Heart left ventricle (tissue), 16 donors: ENCODE data around the gene CFTR. TPM values are rescaled to one million over a fixed set of nuclear protein-coding genes. Genes with fewer than 3 reads are reported as not detected.
A peak's percentile ranks its signal among the peaks of the same experiment; 100 is the strongest.

Experiments
- ATAC-seq, 4 donors: fragments of 200-7000 bp; cut with Tn5 transposase; one replicate each; pipeline ENCODE4 v1.9.1; 2020 to 2022; ENCODE audit warnings: moderate library complexity in 4 of 4, mild to moderate bottlenecking in 3 of 4, moderate number of reproducible peaks in 1 of 4
- DNase-seq, 5 donors: peaks; one replicate each; pipeline ENCODE4 v3.0.0-alpha.2; 2020
- H3K27ac ChIP-seq, 12 donors: fragments of 200-600 bp; sonication (generic) in 4 of 12; one replicate each; pipeline versions ENCODE4 v1.5.0 to v1.8.0; 2016 to 2022; ENCODE audit warnings: mild to moderate bottlenecking in 2 of 12
- H3K27me3 ChIP-seq, 9 donors: fragments of 200-600 bp; sonication (generic) in 2 of 9; one replicate each; pipeline versions ENCODE4 v1.5.1 to v1.8.0; 2016 to 2022; ENCODE audit warnings: mild to moderate bottlenecking in 3 of 9
- H3K36me3 ChIP-seq, 9 donors: fragments of 200-600 bp; sonication (generic) in 2 of 9; one replicate each; pipeline versions ENCODE4 v1.5.0 to v1.8.0; 2018 to 2022; ENCODE audit warnings: mild to moderate bottlenecking in 2 of 9
- H3K4me1 ChIP-seq, 12 donors: fragments of 200-600 bp; sonication (generic) in 4 of 12; one replicate each; pipeline versions ENCODE4 v1.5.0 to v1.8.0; 2016 to 2022; ENCODE audit warnings: mild to moderate bottlenecking in 3 of 12
- H3K4me3 ChIP-seq, 12 donors: fragments of 200-600 bp; sonication (generic) in 4 of 12; one replicate each; pipeline versions ENCODE4 v1.5.0 to v1.8.0; 2017 to 2022; ENCODE audit warnings: mild to moderate bottlenecking in 9 of 12, moderate library complexity in 4 of 12
- H3K9me3 ChIP-seq, 12 donors: fragments of 200-600 bp; sonication (generic) in 4 of 12; one replicate each; pipeline versions ENCODE4 v1.5.0 to v1.8.0; 2016 to 2022; ENCODE audit warnings: mild to moderate bottlenecking in 1 of 12
- POLR2A ChIP-seq, 2 donors: fragments of 450-650 bp; IDR thresholded peaks; one replicate each; pipeline ENCODE4 v1.6.1; 2017; ENCODE audit warnings: antibody characterized with exemption in 2 of 2, mild to moderate bottlenecking in 2 of 2, moderate library complexity in 2 of 2
- WGBS, 4 donors: extraction: QIAGEN DNeasy Blood & Tissue Kit in 2 of 4; methylation state at CpG; one replicate each; pipeline versions ENCODE4 v1.1.5 to v1.1.7; 2013 to 2018; 5-methylcytosine and 5-hydroxymethylcytosine counted together
- intact Hi-C, 10 donors: fragments of 100-400 bp; cut with DNase I; formaldehyde crosslinking; loops; one replicate each; pipeline versions ENCODE4 v1.11.1 to v1.14.2; 2022
- polyA plus RNA-seq, 2 donors: library from polyadenylated mRNA; stranded (reverse); fragments of 200-250 nt; gene quantifications; one replicate each; pipeline ENCODE4 v1.2.3, GENCODE V29; 2013
- total RNA-seq, 9 donors: library from RNA; depleted of rRNA in 2 of 9; stranded (reverse); fragments of >200 nt in 2 of 9; fragmentation: NEBNext Ultra II Directional in 3 of 9; extraction: Animal tissue kit (Norgen Biotek cat#: 25700) in 3 of 9; gene quantifications; one replicate each; pipeline versions ENCODE4 v1.1.0 to v1.2.4, GENCODE V29; 2016 to 2023
- TF ChIP-seq, protein P1 (sequence below), 12 donors: fragments of 200-600 bp; sonication (generic) in 4 of 12; IDR thresholded peaks; one replicate each; pipeline versions ENCODE4 v1.5.0 to v1.8.0; 2018 to 2022; ENCODE audit warnings: antibody characterized with exemption in 12 of 12, mild to moderate bottlenecking in 5 of 12
- donor health status: ischemic (EF 13 %, LVEDD 7.1; RV severe dilation, severe dysfunction).
- donor health status: healthy with polysubstance abuse.
- donor health status: DM: no; HTN: yes; CAD: no.
- donor health status: DM: no; HTN: no; CAD: no.
- donor health status: ischemic (EF 25% LVEDD 6.9; RV normal size, moderate dysfunction).
- donor health status: ischemic (EF 25% LVEDD 5.7; RV mildly dilated, moderate dysfunction).
- donor health status: healthy.
- donor health status: DM: yes; HTN: yes; CAD: no.
- donor health status: ischemic (EF 35%, LVEDD 5.7; RV mildly dilated, moderate dysfunction).
- donor health status: nonischemic (EF 11% LVEDD 7.7; RV severe dilation, severe dysfunction).
- donor health status: DM: yes; HTN: yes; CAD: no.
- donor health status: PGD.
- donor health status: ischemic (EF 29% LVEDD 5.4; RV normal size, mild dysfunction).
- donor health status: nonischemic (EF 23%, LVEDD 6.1; RV moderate dilation, normal function).

CFTR gene
- total and polyA plus RNA-seq, 11 donors, result 0.04 to 1.3 (median 0.25) TPM

DNA sequence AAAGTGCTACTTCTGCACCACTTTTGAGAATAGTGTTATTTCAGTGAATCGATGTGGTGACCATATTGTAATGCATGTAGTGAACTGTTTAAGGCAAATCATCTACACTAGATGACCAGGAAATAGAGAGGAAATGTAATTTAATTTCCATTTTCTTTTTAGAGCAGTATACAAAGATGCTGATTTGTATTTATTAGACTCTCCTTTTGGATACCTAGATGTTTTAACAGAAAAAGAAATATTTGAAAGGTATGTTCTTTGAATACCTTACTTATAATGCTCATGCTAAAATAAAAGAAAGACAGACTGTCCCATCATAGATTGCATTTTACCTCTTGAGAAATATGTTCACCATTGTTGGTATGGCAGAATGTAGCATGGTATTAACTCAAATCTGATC, 110.4 kb downstream of the CFTR start:
- ATAC-seq (no peak), DNase-seq (no peak)
- no peak overlapping the region for H3K27ac ChIP-seq
- no peaks in the 10 kb centered on the region for H3K27me3 ChIP-seq
- H3K36me3 ChIP-seq, result no peaks in the 10 kb centered on the region
- intact Hi-C loops, result no loop called here
- WGBS, 4 donors, result 76 to 93% (median 86%) methylated on average over 1 of the region's 1 CpG
- H3K9me3 ChIP-seq, result no peaks in the 10 kb centered on the region
- H3K4me1 ChIP-seq, result no peaks in the 10 kb centered on the region
- TF ChIP-seq, protein P1, sequence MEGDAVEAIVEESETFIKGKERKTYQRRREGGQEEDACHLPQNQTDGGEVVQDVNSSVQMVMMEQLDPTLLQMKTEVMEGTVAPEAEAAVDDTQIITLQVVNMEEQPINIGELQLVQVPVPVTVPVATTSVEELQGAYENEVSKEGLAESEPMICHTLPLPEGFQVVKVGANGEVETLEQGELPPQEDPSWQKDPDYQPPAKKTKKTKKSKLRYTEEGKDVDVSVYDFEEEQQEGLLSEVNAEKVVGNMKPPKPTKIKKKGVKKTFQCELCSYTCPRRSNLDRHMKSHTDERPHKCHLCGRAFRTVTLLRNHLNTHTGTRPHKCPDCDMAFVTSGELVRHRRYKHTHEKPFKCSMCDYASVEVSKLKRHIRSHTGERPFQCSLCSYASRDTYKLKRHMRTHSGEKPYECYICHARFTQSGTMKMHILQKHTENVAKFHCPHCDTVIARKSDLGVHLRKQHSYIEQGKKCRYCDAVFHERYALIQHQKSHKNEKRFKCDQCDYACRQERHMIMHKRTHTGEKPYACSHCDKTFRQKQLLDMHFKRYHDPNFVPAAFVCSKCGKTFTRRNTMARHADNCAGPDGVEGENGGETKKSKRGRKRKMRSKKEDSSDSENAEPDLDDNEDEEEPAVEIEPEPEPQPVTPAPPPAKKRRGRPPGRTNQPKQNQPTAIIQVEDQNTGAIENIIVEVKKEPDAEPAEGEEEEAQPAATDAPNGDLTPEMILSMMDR (IDR thresholded peaks at IDR 0.05), result no peak
- no peak for TF ChIP-seq POLR2A (IDR thresholded peaks at IDR 0.05)
- no peak overlapping the region for H3K4me3 ChIP-seq

DNA sequence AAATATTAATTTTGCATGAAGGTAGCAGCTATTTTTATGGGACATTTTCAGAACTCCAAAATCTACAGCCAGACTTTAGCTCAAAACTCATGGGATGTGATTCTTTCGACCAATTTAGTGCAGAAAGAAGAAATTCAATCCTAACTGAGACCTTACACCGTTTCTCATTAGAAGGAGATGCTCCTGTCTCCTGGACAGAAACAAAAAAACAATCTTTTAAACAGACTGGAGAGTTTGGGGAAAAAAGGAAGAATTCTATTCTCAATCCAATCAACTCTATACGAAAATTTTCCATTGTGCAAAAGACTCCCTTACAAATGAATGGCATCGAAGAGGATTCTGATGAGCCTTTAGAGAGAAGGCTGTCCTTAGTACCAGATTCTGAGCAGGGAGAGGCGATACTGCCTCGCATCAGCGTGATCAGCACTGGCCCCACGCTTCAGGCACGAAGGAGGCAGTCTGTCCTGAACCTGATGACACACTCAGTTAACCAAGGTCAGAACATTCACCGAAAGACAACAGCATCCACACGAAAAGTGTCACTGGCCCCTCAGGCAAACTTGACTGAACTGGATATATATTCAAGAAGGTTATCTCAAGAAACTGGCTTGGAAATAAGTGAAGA, 112.3 kb downstream of the CFTR start:
- intact Hi-C loops, result no loop called here
- Histone ChIP-seq H3K4me1 (no peaks in the 10 kb centered on the region), H3K9me3 (no peaks in the 10 kb centered on the region), H3K27me3 (no peaks in the 10 kb centered on the region), H3K27ac (no peak overlapping the region), H3K4me3 (no peak overlapping the region), H3K36me3 (no peaks in the 10 kb centered on the region)
- TF ChIP-seq, protein P1 (IDR thresholded peaks at IDR 0.05), result no peak
- no peak for TF ChIP-seq POLR2A (IDR thresholded peaks at IDR 0.05)
- ATAC-seq (no peak), DNase-seq (no peak)
- 63 to 73% (median 68%) methylated on average over 11 of the region's 11 CpGs for WGBS, 4 donors

DNA sequence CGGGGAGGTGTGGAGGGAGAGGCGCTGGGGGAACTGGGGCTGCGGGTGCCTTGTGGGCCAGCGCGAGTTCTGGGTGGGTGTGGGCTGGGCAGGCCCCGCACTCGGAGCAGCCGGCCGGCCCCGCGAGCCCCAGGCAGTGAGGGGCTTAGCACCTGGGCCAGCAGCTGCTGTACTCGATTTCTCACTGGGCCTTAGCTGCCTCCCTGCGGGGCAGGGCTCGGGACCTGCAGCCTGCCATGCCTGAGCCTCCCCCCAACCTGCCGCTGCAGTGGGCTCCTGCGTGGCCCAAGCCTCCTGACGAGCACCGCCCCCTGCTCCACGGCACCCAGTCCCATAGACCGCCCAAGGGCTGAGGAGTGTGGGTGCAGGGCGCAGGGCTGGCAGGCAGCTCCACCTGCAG, 116.3 kb downstream of the CFTR start:
- H3K27me3 ChIP-seq, result no peaks in the 10 kb centered on the region
- H3K4me1 ChIP-seq, result no peaks in the 10 kb centered on the region
- no peaks in the 10 kb centered on the region for H3K36me3 ChIP-seq
- no peaks in the 10 kb centered on the region for H3K9me3 ChIP-seq
- DNase-seq (peak in 1 of 5 donors; percentile 25), ATAC-seq (no peak)
- TF ChIP-seq, protein P1 (IDR thresholded peaks at IDR 0.05), result no peak
- no peak for TF ChIP-seq POLR2A (IDR thresholded peaks at IDR 0.05)
- intact Hi-C loops, result no loop called here
- 90 to 96% (median 95%) methylated on average over 9 to 21 of the region's 21 CpGs for WGBS, 4 donors
- no peak overlapping the region for H3K4me3 ChIP-seq
- no peak overlapping the region for H3K27ac ChIP-seq

DNA sequence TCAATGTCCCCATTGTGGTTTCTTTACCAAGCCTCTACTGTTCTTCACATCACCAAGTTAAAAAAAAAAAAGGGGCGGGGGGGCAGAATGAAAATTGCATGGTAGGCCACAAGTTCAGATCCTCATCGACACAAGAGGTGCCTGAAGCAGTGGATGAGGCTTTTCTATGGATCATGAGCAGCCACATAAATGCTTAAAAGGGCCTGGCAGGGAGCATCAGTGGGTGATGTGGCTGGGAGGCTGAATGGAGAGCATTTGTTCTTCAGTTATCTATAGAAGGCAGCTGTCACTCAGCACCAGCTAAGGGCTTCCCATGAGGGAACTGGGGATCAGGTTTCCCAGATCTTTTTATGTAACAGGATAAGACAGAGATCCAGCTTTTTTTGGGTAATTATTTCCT, 117.9 kb downstream of the CFTR start:
- H3K9me3 ChIP-seq, result no peaks in the 10 kb centered on the region
- H3K27me3 ChIP-seq, result no peaks in the 10 kb centered on the region
- no peaks in the 10 kb centered on the region for H3K36me3 ChIP-seq
- no peak for ATAC-seq
- no peak overlapping the region for H3K4me3 ChIP-seq
- DNase-seq, result no peak
- H3K27ac ChIP-seq, result no peak overlapping the region
- TF ChIP-seq, protein P1 (IDR thresholded peaks at IDR 0.05), result no peak
- no peak for TF ChIP-seq POLR2A (IDR thresholded peaks at IDR 0.05)
- no peaks in the 10 kb centered on the region for H3K4me1 ChIP-seq
- WGBS, 4 donors, result 46 to 74% (median 64%) methylated on average over 2 of the region's 2 CpGs
- intact Hi-C loops, result no loop called here
